HUES48 (cell line): ENCODE results near the gene S100A4.
A peak's percentile ranks its signal among the peaks of the same experiment; 100 is the strongest.
"Not testable (repeated sequence)": the region's sequence is repeated elsewhere in the genome, so short reads cannot be mapped to it uniquely, and the experiment has no call there.

Experiments used
- H3K27ac ChIP-seq: one replicate; pipeline ENCODE4 v1.7.0; 2013; ENCODE audit warnings: low read depth, low read length, inconsistent platforms
- H3K27me3 ChIP-seq: 2 replicates; pipeline ENCODE4 v1.6.1; 2013; ENCODE audit warnings: mild to moderate bottlenecking, low read length; ENCODE audit not compliant: control insufficient read depth, insufficient read depth
- H3K36me3 ChIP-seq: 2 replicates; pipeline ENCODE4 v1.6.1; 2013; ENCODE audit warnings: low read length; ENCODE audit not compliant: control insufficient read depth, insufficient read depth
- H3K4me1 ChIP-seq: 2 replicates; pipeline ENCODE4 v1.6.1; 2013; ENCODE audit warnings: mild to moderate bottlenecking, low read length; ENCODE audit not compliant: control insufficient read depth, insufficient read depth
- H3K4me3 ChIP-seq: 2 replicates; pipeline ENCODE4 v1.5.1; 2013; ENCODE audit warnings: mild to moderate bottlenecking, low read depth, low read length
- H3K9ac ChIP-seq: 2 replicates; pipeline ENCODE4 v1.6.1; 2013; ENCODE audit warnings: mild to moderate bottlenecking, low read depth, low read length, moderate library complexity
- H3K9me3 ChIP-seq: 2 replicates; pipeline ENCODE4 v1.6.1; 2013; ENCODE audit warnings: low read length; ENCODE audit not compliant: control insufficient read depth, insufficient read depth

Gene S100A4

GRCh38 chr1:153578490-153578889, 32.9 kb upstream of the S100A4 start:
- Histone ChIP-seq H3K9ac (no peak overlapping the region), H3K4me1 (no peaks in the 10 kb centered on the region), H3K36me3 (no peaks in the 10 kb centered on the region), H3K27ac (peak overlapping the region; percentile 34), H3K27me3 (no peaks in the 10 kb centered on the region), H3K4me3 (no peak overlapping the region), H3K9me3 (no peaks in the 10 kb centered on the region)

GRCh38 chr1:153577624-153578051, 32.0 kb upstream of the S100A4 start:
- H3K9me3 ChIP-seq, result no peaks in the 10 kb centered on the region
- peak overlapping the region; percentile 36 for H3K27ac ChIP-seq
- no peaks in the 10 kb centered on the region for H3K27me3 ChIP-seq
- H3K4me3 ChIP-seq, result no peak overlapping the region
- H3K36me3 ChIP-seq, result no peaks in the 10 kb centered on the region
- H3K4me1 ChIP-seq, result no peaks in the 10 kb centered on the region
- H3K9ac ChIP-seq, result no peak overlapping the region

- Histone ChIP-seq H3K4me1 (no peaks in the 10 kb centered on the region), H3K9me3 (no peaks in the 10 kb centered on the region), H3K36me3 (no peaks in the 10 kb centered on the region), H3K27ac (no peak overlapping the region), H3K4me3 (no peak overlapping the region), H3K27me3 (no peaks in the 10 kb centered on the region), H3K9ac (no peak overlapping the region)
Measured at GRCh38 chr1:153577138-153577537, 31.5 kb upstream of the S100A4 start.

DNA sequence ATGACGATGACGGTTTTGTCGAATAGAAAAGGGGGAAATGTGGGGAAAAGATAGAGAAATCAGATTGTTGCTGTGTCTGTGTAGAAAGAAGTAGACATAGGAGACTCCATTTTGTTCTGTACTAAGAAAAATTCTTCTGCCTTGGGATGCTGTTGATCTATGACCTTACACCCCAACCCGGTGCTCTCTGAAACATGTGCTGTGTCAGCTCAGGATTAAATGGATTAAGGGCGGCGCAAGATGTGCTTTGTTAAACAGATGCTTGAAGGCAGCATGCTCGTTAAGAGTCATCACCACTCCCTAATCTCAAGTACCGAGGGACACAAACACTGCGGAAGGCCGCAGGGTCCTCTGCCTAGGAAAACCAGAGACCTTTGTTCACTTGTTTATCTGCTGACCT, 29.9 kb upstream of the S100A4 start:
- not testable (repeated sequence) for H3K36me3 ChIP-seq, H3K27ac ChIP-seq, H3K4me3 ChIP-seq, H3K4me1 ChIP-seq, H3K27me3 ChIP-seq, H3K9ac ChIP-seq, H3K9me3 ChIP-seq

GRCh38 chr1:153575081-153575491, 29.5 kb upstream of the S100A4 start:
- H3K36me3 ChIP-seq, H3K9me3 ChIP-seq, H3K9ac ChIP-seq, H3K27ac ChIP-seq, H3K27me3 ChIP-seq, H3K4me3 ChIP-seq, H3K4me1 ChIP-seq: not testable (repeated sequence)

GRCh38 chr1:153573351-153573750, 27.7 kb upstream of the S100A4 start:
- no peak overlapping the region for H3K4me3 ChIP-seq
- peaks cover under 1% of the 10 kb centered on the region for H3K4me1 ChIP-seq
- H3K27ac ChIP-seq, result no peak overlapping the region
- H3K9ac ChIP-seq, result no peak overlapping the region
- no peaks in the 10 kb centered on the region for H3K9me3 ChIP-seq
- H3K27me3 ChIP-seq, result no peaks in the 10 kb centered on the region
- H3K36me3 ChIP-seq, result no peaks in the 10 kb centered on the region

DNA sequence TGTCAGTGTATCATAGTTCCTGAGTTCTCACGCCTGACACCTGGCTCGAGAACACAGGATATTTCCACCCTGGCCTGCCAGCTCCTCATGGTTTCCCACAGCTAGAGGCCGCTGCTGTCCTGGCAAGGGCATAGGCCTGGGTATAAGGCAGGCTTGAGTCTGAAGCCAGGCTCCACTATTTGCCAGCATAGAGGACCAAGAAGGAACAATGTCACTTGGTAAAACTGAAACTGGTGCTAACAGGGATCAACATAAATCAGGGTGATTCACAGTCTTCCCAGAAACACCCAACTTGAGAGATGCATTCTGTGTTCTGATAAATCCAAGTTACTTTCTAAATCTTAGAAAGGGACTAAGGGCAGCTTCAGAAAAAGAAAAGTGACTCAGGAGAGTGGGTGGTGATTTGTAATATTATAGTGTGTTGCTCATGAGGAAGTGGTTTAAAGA, 27.0 kb upstream of the S100A4 start:
- no peak overlapping the region for H3K9ac ChIP-seq

DNA sequence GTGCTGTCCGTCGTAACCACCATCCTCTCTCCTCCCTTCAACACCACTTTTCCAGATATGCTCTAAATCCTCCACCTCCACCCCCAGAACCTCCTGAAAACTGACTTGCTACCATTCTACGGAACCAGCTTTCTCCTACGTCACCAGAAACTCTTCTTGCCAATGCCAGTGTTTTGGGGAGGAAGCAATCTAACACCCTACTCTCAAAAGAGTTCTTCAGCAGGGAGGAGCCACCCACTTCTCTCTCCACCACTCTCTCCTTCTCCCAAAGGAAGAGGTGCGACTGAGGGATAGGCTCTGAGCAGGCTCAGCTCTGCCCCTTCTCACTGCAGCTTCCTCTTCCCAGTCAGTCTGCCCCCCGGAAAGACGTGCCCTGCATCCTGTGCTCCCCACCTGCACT, 26.1 kb upstream of the S100A4 start:
- no peaks in the 10 kb centered on the region for H3K36me3 ChIP-seq
- no peak overlapping the region for H3K27ac ChIP-seq
- no peaks in the 10 kb centered on the region for H3K9me3 ChIP-seq
- H3K4me1 ChIP-seq, result peaks cover 17% of the 10 kb centered on the region
- H3K9ac ChIP-seq, result no peak overlapping the region
- no peaks in the 10 kb centered on the region for H3K27me3 ChIP-seq
- no peak overlapping the region for H3K4me3 ChIP-seq

More for the DNA sequence above, 27.0 kb upstream of the S100A4 start:
- Histone ChIP-seq H3K27ac (no peak overlapping the region), H3K4me3 (no peak overlapping the region), H3K27me3 (no peaks in the 10 kb centered on the region), H3K9me3 (no peaks in the 10 kb centered on the region), H3K4me1 (peaks cover 8% of the 10 kb centered on the region), H3K36me3 (no peaks in the 10 kb centered on the region)

GRCh38 chr1:153570874-153571273, 25.3 kb upstream of the S100A4 start:
- Histone ChIP-seq H3K9me3 (no peaks in the 10 kb centered on the region), H3K27me3 (no peaks in the 10 kb centered on the region), H3K4me1 (peaks cover 25% of the 10 kb centered on the region), H3K27ac (no peak overlapping the region), H3K36me3 (no peaks in the 10 kb centered on the region), H3K4me3 (no peak overlapping the region), H3K9ac (no peak overlapping the region)

GRCh38 chr1:153569465-153569864, 23.9 kb upstream of the S100A4 start:
- Histone ChIP-seq H3K4me3 (no peak overlapping the region), H3K27me3 (no peaks in the 10 kb centered on the region), H3K27ac (no peak overlapping the region), H3K9me3 (no peaks in the 10 kb centered on the region), H3K36me3 (no peaks in the 10 kb centered on the region), H3K9ac (no peak overlapping the region), H3K4me1 (peaks cover 31% of the 10 kb centered on the region)

DNA sequence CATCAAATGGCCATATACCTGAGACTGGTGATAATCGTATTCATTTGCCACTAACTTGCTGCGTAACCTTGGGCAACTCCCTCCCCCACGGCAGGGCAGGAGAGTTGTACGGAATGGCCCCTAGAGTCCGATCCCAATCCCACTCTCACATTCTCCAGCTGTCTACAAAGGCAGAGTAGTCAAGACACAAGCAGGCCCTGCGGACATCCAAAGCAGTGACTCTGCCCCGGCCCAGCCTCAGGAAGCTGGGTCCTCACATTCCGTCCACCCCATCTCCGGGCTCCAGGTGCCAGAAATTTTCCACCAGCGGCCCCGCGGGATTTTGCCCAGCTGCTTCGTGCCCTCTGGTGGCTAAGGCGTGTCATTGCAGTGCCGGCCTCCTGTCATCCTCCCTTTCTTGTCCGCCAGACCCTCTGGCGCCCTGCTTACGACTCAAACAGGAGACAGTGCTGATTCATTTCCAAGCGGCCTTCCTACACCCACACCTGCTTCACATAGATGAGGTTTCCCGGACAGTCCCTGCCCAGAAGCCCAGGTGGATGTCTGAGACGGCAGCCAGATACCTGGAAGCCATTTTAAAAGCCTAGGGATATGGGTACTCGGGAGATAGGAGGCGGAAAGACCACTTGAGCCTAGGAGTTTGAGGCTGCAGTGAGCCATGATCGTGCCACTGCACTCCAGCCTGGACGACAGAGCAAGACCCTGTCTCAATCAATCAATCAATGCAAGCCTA, 22.9 kb upstream of the S100A4 start:
- peak overlapping the region; percentile 27; the same call in 1 of the 2 replicates for H3K4me3 ChIP-seq
- no peaks in the 10 kb centered on the region for H3K9me3 ChIP-seq
- H3K9ac ChIP-seq, result peak overlapping the region; percentile 2; the same call in 1 of the 2 replicates
- H3K36me3 ChIP-seq, result no peaks in the 10 kb centered on the region
- peaks cover 31% of the 10 kb centered on the region for H3K4me1 ChIP-seq
- peak overlapping the region; percentile 59 for H3K27ac ChIP-seq
- H3K27me3 ChIP-seq, result no peaks in the 10 kb centered on the region
